Measurements from ENCODE around the gene NAA10.
A peak's percentile ranks its signal among the peaks of the same experiment; 100 is the strongest.

Gene NAA10

GRCh38 chrX:153961292-153961691, 26.5 kb upstream of the NAA10 start:
- no CpG with 5 or more reads among the region's 11 CpGs for WGBS, 2 donors (ENCODE audit: extremely low coverage in 2 of 2, insufficient read length in 2 of 2, insufficient replicate concordance in 1 of 2)
- Histone ChIP-seq H2BK120ac (ENCODE audit: low read depth, low read length) (no peak overlapping the region), H4K8ac (ENCODE audit: low read depth, low read length) (no peak overlapping the region), H3K27me3 (ENCODE audit: control insufficient read depth in 3 of 3, insufficient read depth in 3 of 3, low read depth in 1 of 3, low read length in 3 of 3) (peaks cover 0 to 5% (median 0%) of the 10 kb centered on the region in 3 experiments), H3K4me3 (ENCODE audit: low read length in 2 of 2) (no peak overlapping the region), H2AK5ac (ENCODE audit: low read depth, low read length) (no peak overlapping the region), H3K4me1 (ENCODE audit: control insufficient read depth in 2 of 2, insufficient read depth in 1 of 2, low read depth in 1 of 2, low read length in 2 of 2) (no peaks in the 10 kb centered on the region), H3K14ac (ENCODE audit: low read length) (no peak overlapping the region), H3K27ac (replicated peaks; ENCODE audit: low read length) (no peak overlapping the region), H3K9ac (ENCODE audit: low read depth, low read length, poor library complexity) (no peak overlapping the region), H2BK15ac (ENCODE audit: low read length) (no peak overlapping the region), H3K23ac (ENCODE audit: low read depth, low read length, poor library complexity) (no peak overlapping the region), H3K9me3 (replicated peaks in 1 of 2; ENCODE audit: control insufficient read depth in 2 of 2, insufficient read depth in 1 of 2, low read depth in 1 of 2, low read length in 2 of 2) (no peaks in the 10 kb centered on the region), H3K18ac (ENCODE audit: low read length) (no peak overlapping the region), H3K4ac (ENCODE audit: low read length) (no peak overlapping the region), H3K79me1 (ENCODE audit: low read depth, low read length) (peaks cover 12% of the 10 kb centered on the region), H2BK12ac (ENCODE audit: low read length) (no peak overlapping the region), H2AFZ (ENCODE audit: low read length) (no peak overlapping the region), H3K4me2 (ENCODE audit: insufficient read depth, low read length, poor library complexity, severe bottlenecking) (no peak overlapping the region), H4K91ac (ENCODE audit: low read depth, low read length, poor library complexity) (no peak overlapping the region), H3K36me3 (replicated peaks in 1 of 2; ENCODE audit: control insufficient read depth in 2 of 2, insufficient read depth in 2 of 2, low read length in 2 of 2) (peaks cover 49 to 96% of the 10 kb centered on the region in 2 donors), H2BK5ac (ENCODE audit: low read length) (no peak overlapping the region)
- no peak for DNase-seq (ENCODE audit: low spot score)

- H4K91ac ChIP-seq (ENCODE audit: low read depth, low read length, poor library complexity): no peak overlapping the region
- H4K8ac ChIP-seq (ENCODE audit: low read depth, low read length): no peak overlapping the region
- no peaks in the 10 kb centered on the region for H3K9me3 ChIP-seq (replicated peaks in 1 of 2; ENCODE audit: control insufficient read depth in 2 of 2, insufficient read depth in 1 of 2, low read depth in 1 of 2, low read length in 2 of 2)
- H3K18ac ChIP-seq (ENCODE audit: low read length): no peak overlapping the region
- H2BK120ac ChIP-seq (ENCODE audit: low read depth, low read length): no peak overlapping the region
- no peak overlapping the region for H2BK15ac ChIP-seq (ENCODE audit: low read length)
- DNase-seq (ENCODE audit: low spot score): no peak
- H2BK5ac ChIP-seq (ENCODE audit: low read length): no peak overlapping the region
- no peak overlapping the region for H3K9ac ChIP-seq (ENCODE audit: low read depth, low read length, poor library complexity)
- H3K4me1 ChIP-seq (ENCODE audit: control insufficient read depth in 2 of 2, insufficient read depth in 1 of 2, low read depth in 1 of 2, low read length in 2 of 2): no peaks in the 10 kb centered on the region
- peaks cover 54 to 100% of the 10 kb centered on the region in 2 donors for H3K36me3 ChIP-seq (replicated peaks in 1 of 2; ENCODE audit: control insufficient read depth in 2 of 2, insufficient read depth in 2 of 2, low read length in 2 of 2)
- no peak overlapping the region for H2AFZ ChIP-seq (ENCODE audit: low read length)
- no peak overlapping the region for H3K4ac ChIP-seq (ENCODE audit: low read length)
- no peak overlapping the region for H3K23ac ChIP-seq (ENCODE audit: low read depth, low read length, poor library complexity)
- no peak overlapping the region for H2AK5ac ChIP-seq (ENCODE audit: low read depth, low read length)
- no peak overlapping the region for H3K27ac ChIP-seq (replicated peaks; ENCODE audit: low read length)
- no peak overlapping the region for H2BK12ac ChIP-seq (ENCODE audit: low read length)
- no CpG with 5 or more reads among the region's 22 CpGs for WGBS, 2 donors (ENCODE audit: extremely low coverage in 2 of 2, insufficient read length in 2 of 2, insufficient replicate concordance in 1 of 2)
- no peak overlapping the region for H3K14ac ChIP-seq (ENCODE audit: low read length)
- H3K4me3 ChIP-seq (ENCODE audit: low read length in 2 of 2): no peak overlapping the region
- H3K4me2 ChIP-seq (ENCODE audit: insufficient read depth, low read length, poor library complexity, severe bottlenecking): no peak overlapping the region
- peaks cover 0 to 5% (median 0%) of the 10 kb centered on the region in 3 experiments for H3K27me3 ChIP-seq (ENCODE audit: control insufficient read depth in 3 of 3, insufficient read depth in 3 of 3, low read depth in 1 of 3, low read length in 3 of 3)
- peaks cover 12% of the 10 kb centered on the region for H3K79me1 ChIP-seq (ENCODE audit: low read depth, low read length)
These were observed 25.9 kb upstream of the NAA10 start for GRCh38 chrX:153960786-153961185.

GRCh38 chrX:153960077-153960476, 25.2 kb upstream of the NAA10 start:
- no CpG with 5 or more reads among the region's 16 CpGs for WGBS, 2 donors (ENCODE audit: extremely low coverage in 2 of 2, insufficient read length in 2 of 2, insufficient replicate concordance in 1 of 2)
- no peak overlapping the region for H3K14ac ChIP-seq (ENCODE audit: low read length)

GRCh38 chrX:153959649-153960048, 24.8 kb upstream of the NAA10 start:
- Histone ChIP-seq H3K14ac (ENCODE audit: low read length) (no peak overlapping the region), H2BK5ac (ENCODE audit: low read length) (no peak overlapping the region), H3K27ac (replicated peaks; ENCODE audit: low read length) (no peak overlapping the region), H3K4me3 (ENCODE audit: low read length in 2 of 2) (no peak overlapping the region), H3K9me3 (replicated peaks in 1 of 2; ENCODE audit: control insufficient read depth in 2 of 2, insufficient read depth in 1 of 2, low read depth in 1 of 2, low read length in 2 of 2) (no peaks in the 10 kb centered on the region), H2AK5ac (ENCODE audit: low read depth, low read length) (no peak overlapping the region), H2BK15ac (ENCODE audit: low read length) (no peak overlapping the region), H2BK120ac (ENCODE audit: low read depth, low read length) (no peak overlapping the region), H4K8ac (ENCODE audit: low read depth, low read length) (no peak overlapping the region), H3K4me1 (ENCODE audit: control insufficient read depth in 2 of 2, insufficient read depth in 1 of 2, low read depth in 1 of 2, low read length in 2 of 2) (no peaks in the 10 kb centered on the region), H3K9ac (ENCODE audit: low read depth, low read length, poor library complexity) (no peak overlapping the region), H3K79me1 (ENCODE audit: low read depth, low read length) (peaks cover 12% of the 10 kb centered on the region), H3K27me3 (ENCODE audit: control insufficient read depth in 3 of 3, insufficient read depth in 3 of 3, low read depth in 1 of 3, low read length in 3 of 3) (no peaks in the 10 kb centered on the region), H3K23ac (ENCODE audit: low read depth, low read length, poor library complexity) (peak overlapping the region; percentile 20), H3K4ac (ENCODE audit: low read length) (no peak overlapping the region), H2AFZ (ENCODE audit: low read length) (no peak overlapping the region), H2BK12ac (ENCODE audit: low read length) (no peak overlapping the region), H4K91ac (ENCODE audit: low read depth, low read length, poor library complexity) (no peak overlapping the region), H3K18ac (ENCODE audit: low read length) (no peak overlapping the region), H3K36me3 (replicated peaks in 1 of 2; ENCODE audit: control insufficient read depth in 2 of 2, insufficient read depth in 2 of 2, low read length in 2 of 2) (peaks cover 60 to 100% of the 10 kb centered on the region in 2 donors), H3K4me2 (ENCODE audit: insufficient read depth, low read length, poor library complexity, severe bottlenecking) (no peak overlapping the region)
- WGBS, 2 donors (ENCODE audit: extremely low coverage in 2 of 2, insufficient read length in 2 of 2, insufficient replicate concordance in 1 of 2): no CpG with 5 or more reads among the region's 15 CpGs
- no peak for DNase-seq (ENCODE audit: low spot score)

More at GRCh38 chrX:153960077-153960476, 25.2 kb upstream of the NAA10 start:
- Histone ChIP-seq H2BK12ac (ENCODE audit: low read length) (no peak overlapping the region), H4K91ac (ENCODE audit: low read depth, low read length, poor library complexity) (no peak overlapping the region), H3K18ac (ENCODE audit: low read length) (no peak overlapping the region), H4K8ac (ENCODE audit: low read depth, low read length) (no peak overlapping the region), H2BK5ac (ENCODE audit: low read length) (no peak overlapping the region), H3K4me1 (ENCODE audit: control insufficient read depth in 2 of 2, insufficient read depth in 1 of 2, low read depth in 1 of 2, low read length in 2 of 2) (no peaks in the 10 kb centered on the region), H3K79me1 (ENCODE audit: low read depth, low read length) (peaks cover 12% of the 10 kb centered on the region), H2AFZ (ENCODE audit: low read length) (no peak overlapping the region), H2BK120ac (ENCODE audit: low read depth, low read length) (no peak overlapping the region), H3K23ac (ENCODE audit: low read depth, low read length, poor library complexity) (no peak overlapping the region), H3K9ac (ENCODE audit: low read depth, low read length, poor library complexity) (no peak overlapping the region), H3K27me3 (ENCODE audit: control insufficient read depth in 3 of 3, insufficient read depth in 3 of 3, low read depth in 1 of 3, low read length in 3 of 3) (peaks cover 0 to 4% (median 0%) of the 10 kb centered on the region in 3 experiments), H2BK15ac (ENCODE audit: low read length) (no peak overlapping the region), H3K36me3 (replicated peaks in 1 of 2; ENCODE audit: control insufficient read depth in 2 of 2, insufficient read depth in 2 of 2, low read length in 2 of 2) (peaks cover 59 to 100% of the 10 kb centered on the region in 2 donors), H2AK5ac (ENCODE audit: low read depth, low read length) (no peak overlapping the region), H3K4me3 (ENCODE audit: low read length in 2 of 2) (no peak overlapping the region), H3K4ac (ENCODE audit: low read length) (no peak overlapping the region), H3K4me2 (ENCODE audit: insufficient read depth, low read length, poor library complexity, severe bottlenecking) (no peak overlapping the region), H3K9me3 (replicated peaks in 1 of 2; ENCODE audit: control insufficient read depth in 2 of 2, insufficient read depth in 1 of 2, low read depth in 1 of 2, low read length in 2 of 2) (no peaks in the 10 kb centered on the region), H3K27ac (replicated peaks; ENCODE audit: low read length) (no peak overlapping the region)
- DNase-seq (ENCODE audit: low spot score): no peak
